ENCODE measurements around the gene IL23A.

Gene IL23A

GRCh38 chr12:56361487-56362129 lies 22.9 kb downstream of the IL23A start:
- no peak for DNase-seq (ENCODE audit: low read depth in 2 of 2)

DNA sequence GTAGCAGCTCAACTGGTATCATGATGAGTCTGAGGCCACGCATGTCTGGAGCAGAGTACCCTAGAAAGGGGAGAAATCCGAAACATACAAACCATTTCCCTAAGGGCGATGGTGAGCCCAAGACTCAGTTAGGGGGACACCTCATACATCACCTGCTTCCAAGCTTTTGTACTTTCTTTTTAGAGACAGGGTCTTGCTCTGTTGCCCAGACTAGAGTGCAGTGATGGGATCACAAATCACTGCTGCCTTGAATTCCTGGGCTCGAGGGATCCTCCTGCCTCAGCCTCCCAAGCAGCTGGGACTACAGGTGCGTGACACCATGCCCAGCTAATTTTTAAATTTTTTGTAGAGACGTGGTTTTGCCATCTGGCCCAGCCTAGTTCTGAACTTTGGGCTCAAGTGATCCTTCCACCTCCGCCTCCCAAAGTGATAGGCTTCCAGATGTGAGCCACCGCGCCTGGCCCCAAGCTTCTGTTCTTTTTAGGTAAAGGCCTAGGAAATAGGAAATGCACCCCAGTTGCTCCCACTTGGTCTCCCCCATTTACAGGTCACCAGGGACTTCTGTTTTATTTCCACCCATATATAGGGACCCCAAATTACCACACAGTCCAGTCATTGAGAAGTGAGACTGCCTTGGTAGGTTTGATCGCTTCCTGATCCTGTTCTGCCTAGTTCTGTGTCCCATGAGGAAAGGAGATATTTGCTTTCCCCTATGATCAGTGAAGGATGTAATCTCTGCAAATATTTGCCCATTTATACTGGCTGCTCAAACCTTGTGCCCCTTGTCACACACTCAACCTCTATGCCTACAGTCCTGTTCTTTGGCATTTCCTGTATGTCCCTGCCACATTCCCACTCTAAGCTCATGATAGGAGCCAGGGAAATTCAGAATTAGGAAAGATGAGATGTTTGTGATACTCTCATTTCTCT lies 23.7 kb downstream of the IL23A start, which contains the start of gene APOF:
APOF (minus strand) TSS at position 728 of the 930 bp plus-strand sequence; CDS start at position 616, 112 bp downstream.
- DNase-seq (ENCODE audit: low read depth in 2 of 2) = no peak

DNA sequence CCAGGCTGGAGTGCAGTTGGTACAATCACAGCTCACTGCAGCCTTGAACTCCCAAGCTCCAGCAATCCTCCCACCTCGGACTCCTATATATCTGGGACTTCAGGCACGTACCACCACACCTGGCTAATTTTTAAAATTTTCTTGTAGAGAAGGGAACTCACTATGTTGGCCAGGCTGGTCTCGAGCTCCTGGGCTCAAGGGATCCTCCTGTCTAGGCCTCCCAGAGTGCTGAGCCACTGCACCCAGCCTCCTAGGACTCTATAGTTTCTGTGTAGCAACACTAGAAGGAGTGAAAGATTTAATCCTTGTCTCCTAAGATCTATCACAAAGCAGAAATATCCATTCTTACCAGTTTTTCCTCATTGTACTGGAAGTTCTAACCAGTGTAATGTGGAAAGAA lies 28.3 kb downstream of the IL23A start:
- no peak for DNase-seq (ENCODE audit: low read depth in 2 of 2)

DNA sequence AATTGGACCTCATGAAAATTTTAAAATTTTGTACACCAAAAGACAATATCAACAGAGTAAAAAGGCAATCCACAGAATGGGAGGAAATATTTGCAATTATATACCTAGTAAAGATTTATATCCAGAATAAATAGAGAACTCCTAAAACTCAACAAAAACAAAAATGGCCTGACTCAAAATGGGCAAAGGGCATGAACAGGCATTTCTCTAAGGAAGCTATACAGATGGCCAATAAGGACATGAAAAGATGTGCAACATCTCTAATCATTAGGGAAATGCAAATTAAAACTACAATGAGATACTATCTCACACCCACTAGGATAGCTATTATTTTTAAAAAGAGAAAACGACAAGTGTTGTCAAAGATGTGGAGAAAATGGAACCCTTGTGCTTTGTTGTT lies 34.8 kb downstream of the IL23A start:
- no peak for DNase-seq (ENCODE audit: low read depth in 2 of 2)

- DNase-seq (ENCODE audit: low read depth in 2 of 2) = no peak
Observed at GRCh38 chr12:56374726-56375597, 36.3 kb downstream of the IL23A start.

DNA sequence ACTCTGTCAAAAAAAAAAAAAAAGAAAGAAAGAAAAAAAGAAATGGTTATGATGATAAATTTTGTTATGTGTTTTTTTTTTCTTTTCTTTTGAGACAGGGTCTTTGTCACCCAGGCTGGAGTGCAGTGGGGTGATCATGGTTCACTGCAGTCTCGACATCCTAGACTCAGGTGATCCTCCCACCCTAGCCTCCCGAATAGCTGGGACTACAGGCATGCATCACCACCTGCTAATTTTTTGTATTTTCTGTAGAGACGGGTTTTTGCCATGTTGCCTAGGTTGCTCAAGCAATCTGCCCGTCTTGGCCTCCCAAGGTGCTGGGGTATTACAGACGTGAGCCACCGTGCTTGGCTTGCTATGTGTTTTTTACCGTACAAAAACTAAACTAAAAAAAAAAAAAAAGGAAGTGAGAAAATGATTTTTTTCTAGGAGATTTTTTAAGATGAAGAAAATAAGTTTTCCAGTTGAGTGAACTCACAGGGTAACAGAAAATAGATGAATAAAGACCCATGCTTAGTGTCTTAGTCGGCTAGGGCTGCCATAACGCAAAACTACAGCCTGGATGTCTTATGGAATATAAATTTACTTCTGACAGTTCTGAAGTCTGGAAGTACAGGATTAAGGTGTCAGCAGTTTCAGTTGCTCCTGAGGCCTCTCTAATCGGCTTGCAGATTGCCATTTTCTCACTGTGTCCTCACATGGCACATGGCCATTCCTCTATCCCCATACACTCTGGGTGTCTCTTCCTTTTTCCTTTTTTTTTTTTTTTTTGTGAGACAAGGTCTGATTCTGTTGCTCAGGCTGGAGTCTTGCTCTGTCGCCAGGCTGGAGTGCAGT lies 37.1 kb downstream of the IL23A start:
- no peak for DNase-seq (ENCODE audit: low read depth in 2 of 2)

DNA sequence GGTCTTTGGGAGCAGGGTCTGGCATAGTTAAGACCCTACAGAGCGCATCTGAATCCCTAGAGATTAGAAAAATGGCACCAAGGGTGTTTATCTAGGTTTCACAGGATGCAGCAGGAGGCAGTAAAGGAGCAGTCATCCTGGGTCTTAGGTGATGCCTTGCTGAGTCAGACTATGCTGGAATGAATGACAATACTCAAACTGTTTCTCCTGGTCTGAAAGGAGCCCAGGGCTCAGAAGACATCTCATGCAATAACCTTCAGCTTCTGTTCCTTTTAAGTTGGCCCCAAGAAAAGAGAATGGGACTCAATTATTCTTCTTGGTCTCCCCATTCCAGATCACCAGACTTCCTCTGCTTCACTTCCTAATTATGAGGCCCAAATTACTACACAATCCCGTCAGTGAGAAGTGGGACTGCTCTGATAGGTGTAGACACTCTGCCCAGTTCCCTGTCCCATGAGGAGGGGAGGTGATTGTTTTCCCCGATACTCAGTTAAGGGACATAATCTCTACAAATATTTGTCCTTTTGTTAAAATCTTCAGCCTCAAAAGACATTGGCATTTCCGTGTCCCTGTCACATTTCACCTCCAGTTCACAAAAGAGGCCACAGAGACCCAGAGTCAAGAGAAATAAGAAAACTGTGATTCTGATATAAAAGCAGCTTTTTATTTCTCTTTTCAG lies 38.8 kb downstream of the IL23A start:
- no peak for DNase-seq (ENCODE audit: low read depth in 2 of 2)

GRCh38 chr12:56377989-56378316 lies 39.3 kb downstream of the IL23A start:
- DNase-seq (ENCODE audit: low read depth in 2 of 2) = no peak

- DNase-seq (ENCODE audit: low read depth in 2 of 2) = no peak
Observed at GRCh38 chr12:56382611-56383010, 43.9 kb downstream of the IL23A start.

DNA sequence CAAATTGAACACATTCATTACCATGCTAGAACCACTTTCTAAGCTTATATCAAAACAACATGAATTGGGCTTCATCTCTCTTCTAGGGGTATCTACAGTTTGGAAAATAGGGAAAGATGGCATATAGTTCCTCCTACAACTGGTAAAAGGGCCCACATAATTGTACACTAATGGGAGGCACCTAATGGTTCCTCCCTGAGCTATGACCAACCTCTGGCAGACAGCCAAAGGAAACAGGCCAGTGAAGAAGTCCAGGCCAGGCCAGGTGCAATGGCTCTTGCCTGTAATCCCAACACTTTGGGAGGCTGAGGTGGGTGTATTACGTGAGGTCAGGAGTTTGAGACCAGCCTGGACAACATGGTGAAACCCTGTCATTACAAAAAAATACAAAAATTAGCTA lies 47.2 kb downstream of the IL23A start:
- DNase-seq (ENCODE audit: low read depth in 2 of 2) = no peak

- DNase-seq (ENCODE audit: low read depth in 2 of 2) = no peak
Observed at GRCh38 chr12:56387152-56387736, 48.6 kb downstream of the IL23A start.

- DNase-seq (ENCODE audit: low read depth in 2 of 2) = no peak
Observed at GRCh38 chr12:56389412-56389811, 50.7 kb downstream of the IL23A start.

Data from stimulated activated CD4-positive, alpha-beta T cell treated with anti-CD3 and anti-CD28 coated beads, Interleukin-15, amount 100 ng/mL, for 48 hours (primary cell).